SU-DHL-6 (cell line): ENCODE measurements around the gene FLT1.

Experiments
- H2AFZ ChIP-seq: fragments of 200-600 bp; sonication (generic); 2 replicates; pipeline ENCODE4 v1.6.1; 2014; ENCODE audit warnings: low read depth, mild to moderate bottlenecking, moderate library complexity, mixed read lengths, antibody characterized with exemption, low read length; ENCODE audit not compliant: severe bottlenecking
- H3F3A ChIP-seq: fragments of 200-600 bp; shearing (Covaris generic); 2 replicates; pipeline ENCODE4 v1.6.0; 2016; ENCODE audit warnings: antibody characterized with exemption, mild to moderate bottlenecking; ENCODE audit not compliant: insufficient read depth
- H3K27ac ChIP-seq: fragments of 200-600 bp; sonication (generic); 2 replicates; pipeline ENCODE4 v1.5.1; 2016; ENCODE audit warnings: low read depth, mild to moderate bottlenecking, low read length, moderate library complexity, mixed read lengths
- H3K27me3 ChIP-seq: fragments of 200-600 bp; sonication (generic), shearing (Covaris generic); 2 replicates; pipeline ENCODE4 v1.6.0; 2014; ENCODE audit warnings: mild to moderate bottlenecking, low read length
- H3K36me3 ChIP-seq: fragments of 200-600 bp; sonication (generic); 2 replicates; pipeline ENCODE4 v1.6.1; 2014; ENCODE audit warnings: mild to moderate bottlenecking, low read length, mixed read lengths
- H3K4me2 ChIP-seq: fragments of 300-600, 200-600 bp; shearing (Covaris generic), sonication (generic); 2 replicates; pipeline ENCODE4 v1.6.0; 2014; ENCODE audit warnings: low read length, low read depth, mild to moderate bottlenecking; ENCODE audit not compliant: poor library complexity, severe bottlenecking
- H3K4me3 ChIP-seq: fragments of 200-600 bp; sonication (generic); 2 replicates; pipeline ENCODE4 v1.5.1; 2014; ENCODE audit warnings: antibody characterized with exemption, low read length, mild to moderate bottlenecking, mixed read lengths; ENCODE audit not compliant: insufficient read depth, poor library complexity, severe bottlenecking
- H3K79me2 ChIP-seq: fragments of 200-600 bp; sonication (generic); 2 replicates; pipeline ENCODE4 v1.6.1; 2014; ENCODE audit warnings: mild to moderate bottlenecking, low read length, moderate library complexity; ENCODE audit not compliant: insufficient read depth
- H3K9ac ChIP-seq: fragments of 200-600 bp; sonication (generic); 2 replicates; pipeline ENCODE4 v1.7.0; 2014; ENCODE audit warnings: mild to moderate bottlenecking, low read length
- H3K9me2 ChIP-seq: fragments of 200-600 bp; sonication (generic); replicated peaks from 2 replicates; pipeline ENCODE4 v1.6.1; 2014; ENCODE audit warnings: low read length; ENCODE audit not compliant: insufficient read depth
- H3K9me3 ChIP-seq: fragments of 200-600 bp; sonication (generic); 2 replicates; pipeline ENCODE4 v1.6.1; 2014; ENCODE audit warnings: low read length, mixed read lengths; ENCODE audit not compliant: insufficient read depth
- H4K20me1 ChIP-seq: fragments of 200-600 bp; sonication (generic); 2 replicates; pipeline ENCODE4 v1.6.1; 2014; ENCODE audit warnings: low read depth, mild to moderate bottlenecking, antibody characterized with exemption, low read length, moderate library complexity, mixed read lengths
- CTCF ChIP-seq: fragments of 200-600 bp; sonication (generic); IDR thresholded peaks from one replicate; pipeline ENCODE4 v1.5.1; 2017; ENCODE audit warnings: antibody characterized with exemption, mild to moderate bottlenecking, low read length, moderate library complexity; ENCODE audit not compliant: insufficient read depth, poor library complexity, severe bottlenecking
- EZH2phosphoT487 ChIP-seq: fragments of 200-600 bp; sonication (generic), shearing (Covaris generic); conservative IDR thresholded peaks from 2 replicates; pipeline ENCODE4 v1.6.1; 2018; ENCODE audit warnings: mild to moderate bottlenecking, antibody characterized with exemption, low read length, moderate library complexity, mixed read lengths

FLT1 gene

GRCh38 chr13:28429685-28430290 is 65.1 kb downstream of the FLT1 start:
- Histone ChIP-seq H3K4me3 (no peak overlapping the region), H3K9ac (no peak overlapping the region), H3K36me3 (no peaks in the 10 kb centered on the region), H2AFZ (no peak overlapping the region), H3K79me2 (no peaks in the 10 kb centered on the region), H3K4me2 (no peak overlapping the region), H3K27me3 (no peaks in the 10 kb centered on the region), H3F3A (no peaks in the 10 kb centered on the region), H3K27ac (no peak overlapping the region), H3K9me3 (no peaks in the 10 kb centered on the region), H4K20me1 (no peaks in the 10 kb centered on the region), H3K9me2 (no peaks in the 10 kb centered on the region)
- no peak for TF ChIP-seq EZH2phosphoT487
- no peak for TF ChIP-seq CTCF

GRCh38 chr13:28429096-28429495 is 65.8 kb downstream of the FLT1 start:
- H3K9ac ChIP-seq = no peak overlapping the region
- H3K9me3 ChIP-seq = no peaks in the 10 kb centered on the region
- no peaks in the 10 kb centered on the region for H3K27me3 ChIP-seq
- H3K27ac ChIP-seq = no peak overlapping the region
- H3K36me3 ChIP-seq = no peaks in the 10 kb centered on the region
- no peak overlapping the region for H2AFZ ChIP-seq
- H3K79me2 ChIP-seq = no peaks in the 10 kb centered on the region
- H4K20me1 ChIP-seq = no peaks in the 10 kb centered on the region
- no peaks in the 10 kb centered on the region for H3F3A ChIP-seq
- no peak for TF ChIP-seq EZH2phosphoT487
- TF ChIP-seq CTCF = no peak
- H3K4me2 ChIP-seq = no peak overlapping the region
- H3K9me2 ChIP-seq = no peaks in the 10 kb centered on the region
- no peak overlapping the region for H3K4me3 ChIP-seq

GRCh38 chr13:28426381-28426780 is 68.5 kb downstream of the FLT1 start:
- H2AFZ ChIP-seq = no peak overlapping the region
- no peaks in the 10 kb centered on the region for H3K9me2 ChIP-seq
- no peaks in the 10 kb centered on the region for H3K27me3 ChIP-seq
- H3K4me2 ChIP-seq = no peak overlapping the region
- H3K4me3 ChIP-seq = no peak overlapping the region
- H3K9ac ChIP-seq = no peak overlapping the region
- no peaks in the 10 kb centered on the region for H3K36me3 ChIP-seq
- no peaks in the 10 kb centered on the region for H4K20me1 ChIP-seq
- H3K27ac ChIP-seq = no peak overlapping the region
- H3K79me2 ChIP-seq = no peaks in the 10 kb centered on the region
- no peaks in the 10 kb centered on the region for H3F3A ChIP-seq
- no peak for TF ChIP-seq EZH2phosphoT487
- no peak for TF ChIP-seq CTCF
- H3K9me3 ChIP-seq = no peaks in the 10 kb centered on the region
